ENCODE data around the gene ARHGAP26. TPM values are rescaled to one million over a fixed set of nuclear protein-coding genes. Genes with fewer than 3 reads are reported as not detected.

Gene ARHGAP26
- total RNA-seq: 2.5 and 4.4 TPM in 2 replicates

GRCh38 chr5:142769793-142770649 lies at the start of gene ARHGAP26:
TSS of gene ARHGAP26 (plus strand) at chr5:142770377. CDS start at chr5:142770762, 385 bp downstream.

Other genes with a start within 250 kb of the ARHGAP26 start
- 0.20 and 0.69 TPM in 2 replicates for gene FGF1, start 84.3 kb upstream of the ARHGAP26 start, total RNA-seq